GM18873 (cell line): ENCODE results near the gene RASSF1.

ENCODE experiments used
- ATAC-seq: cut with Tn5 transposase; IDR thresholded peaks from one replicate; pipeline ENCODE4 v1.9.1; 2021; ENCODE audit warnings: mild to moderate bottlenecking, moderate library complexity, moderate number of reproducible peaks; ENCODE audit not compliant: unreplicated experiment, low FRiP score

Gene RASSF1

DNA sequence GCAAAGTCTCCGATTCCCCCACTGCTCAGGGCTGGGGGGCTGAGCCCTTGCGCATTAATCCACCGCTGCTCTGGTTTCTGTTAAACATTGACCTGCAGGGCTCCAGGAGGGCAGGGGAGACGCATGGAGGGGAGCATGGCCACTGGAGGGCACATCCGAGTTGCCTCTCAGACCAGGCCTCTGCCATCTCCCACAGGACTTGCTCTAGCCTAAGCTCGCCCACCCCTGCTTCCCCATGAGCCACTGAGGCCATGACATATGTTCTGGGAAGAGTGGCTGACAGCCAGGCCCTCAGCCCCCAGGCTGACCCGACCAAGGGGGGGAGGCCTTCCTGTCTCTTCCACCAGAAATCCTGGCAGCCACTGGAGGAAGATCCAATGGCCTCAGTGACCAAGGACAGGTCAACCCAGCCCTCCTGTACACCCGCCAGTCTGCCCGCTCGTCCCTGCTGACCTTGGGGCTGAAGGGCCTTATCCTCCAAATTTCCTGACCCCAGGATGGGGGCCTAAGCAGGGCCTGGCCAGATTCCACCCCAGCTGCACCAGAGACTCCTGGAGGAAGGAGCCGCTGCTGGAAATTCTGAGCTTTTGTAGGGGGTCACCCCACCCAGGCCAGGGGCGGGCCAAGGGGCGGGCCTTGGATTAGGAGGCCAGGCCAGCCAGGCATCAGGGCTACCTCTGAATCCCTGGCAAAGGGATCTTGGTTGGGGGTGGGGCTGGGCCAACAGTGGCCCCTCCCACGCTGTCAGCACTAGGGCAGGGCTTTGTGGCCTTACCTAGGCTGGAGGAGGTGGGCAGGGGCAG, 37.4 kb downstream of the RASSF1 start, which contains the start of gene HYAL1:
Gene HYAL1, minus strand, starts transcription at position 562 of the 803 bp plus-strand sequence. CDS start 618 bp downstream, outside the sequence.
- no peak for ATAC-seq

DNA sequence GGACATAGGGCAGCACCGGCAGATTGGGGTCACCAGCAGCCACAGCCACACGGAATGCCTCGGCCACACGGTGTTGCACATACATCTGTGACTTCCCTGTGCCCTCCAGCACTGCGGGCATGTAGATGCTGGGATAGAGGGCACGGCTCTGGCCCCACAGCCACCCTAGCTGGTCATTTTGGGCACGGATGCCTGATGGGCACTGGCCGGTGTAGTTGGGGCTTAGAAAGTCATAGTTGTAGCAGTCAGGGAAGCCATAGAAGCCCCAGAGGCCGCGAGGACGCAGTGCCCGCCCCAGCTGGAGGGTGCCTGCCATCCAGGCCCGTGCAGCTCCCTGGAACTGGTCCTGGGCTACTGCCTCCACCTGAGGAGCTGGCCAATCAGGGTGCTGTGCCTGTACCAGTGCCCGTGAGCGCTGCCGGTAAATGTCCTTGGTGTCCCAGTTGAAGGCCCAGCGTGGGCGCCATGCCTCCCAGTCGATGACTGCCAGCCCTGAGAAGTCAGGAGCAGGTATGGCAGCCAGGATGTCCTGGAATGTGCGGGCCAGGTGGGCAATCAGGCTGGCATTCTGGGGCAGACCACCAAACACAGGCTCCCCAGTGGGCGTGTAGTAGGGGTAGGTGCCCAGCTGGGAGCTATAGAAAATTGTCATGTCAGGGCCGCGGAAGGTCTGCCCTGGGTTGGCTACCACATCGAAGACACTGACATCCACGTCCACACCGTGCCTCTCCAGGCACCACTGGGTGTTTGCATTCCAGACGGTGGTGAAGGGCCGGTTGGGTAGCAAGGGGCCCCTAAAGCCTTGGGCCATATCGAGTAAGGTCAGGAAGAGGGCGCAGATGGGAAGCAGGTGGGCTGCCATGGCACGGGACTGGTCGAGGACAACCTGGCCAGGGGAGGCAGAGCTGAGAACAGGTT, 38.3 kb downstream of the RASSF1 start:
- no peak for ATAC-seq

DNA sequence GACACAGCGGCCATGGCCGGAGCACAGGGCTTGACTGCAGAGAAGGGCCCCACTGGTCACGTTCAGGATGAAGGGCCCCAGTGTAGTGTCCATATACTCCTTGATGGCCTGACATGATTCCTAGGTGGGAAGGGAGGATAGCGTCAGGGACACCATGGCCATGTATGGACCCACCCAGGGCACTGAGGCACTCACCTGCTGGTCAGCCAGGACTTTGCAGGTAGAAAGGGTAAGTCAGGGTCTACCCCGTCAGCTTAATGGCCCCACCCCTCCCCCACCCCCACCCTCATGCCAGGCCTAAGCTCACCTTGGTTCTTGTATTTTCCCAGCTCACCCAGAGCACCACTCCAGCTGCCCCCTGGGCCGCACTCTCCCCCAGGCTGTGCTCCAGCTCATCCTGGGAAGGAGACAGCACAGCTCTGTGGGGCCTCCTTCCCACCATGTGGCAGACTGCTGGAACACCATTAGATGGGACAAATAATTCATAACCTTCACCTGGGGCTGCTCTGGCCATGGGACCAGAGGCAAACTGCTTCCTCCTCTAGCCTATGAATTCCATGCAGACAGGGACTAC, 39.9 kb downstream of the RASSF1 start:
- no peak for ATAC-seq

DNA sequence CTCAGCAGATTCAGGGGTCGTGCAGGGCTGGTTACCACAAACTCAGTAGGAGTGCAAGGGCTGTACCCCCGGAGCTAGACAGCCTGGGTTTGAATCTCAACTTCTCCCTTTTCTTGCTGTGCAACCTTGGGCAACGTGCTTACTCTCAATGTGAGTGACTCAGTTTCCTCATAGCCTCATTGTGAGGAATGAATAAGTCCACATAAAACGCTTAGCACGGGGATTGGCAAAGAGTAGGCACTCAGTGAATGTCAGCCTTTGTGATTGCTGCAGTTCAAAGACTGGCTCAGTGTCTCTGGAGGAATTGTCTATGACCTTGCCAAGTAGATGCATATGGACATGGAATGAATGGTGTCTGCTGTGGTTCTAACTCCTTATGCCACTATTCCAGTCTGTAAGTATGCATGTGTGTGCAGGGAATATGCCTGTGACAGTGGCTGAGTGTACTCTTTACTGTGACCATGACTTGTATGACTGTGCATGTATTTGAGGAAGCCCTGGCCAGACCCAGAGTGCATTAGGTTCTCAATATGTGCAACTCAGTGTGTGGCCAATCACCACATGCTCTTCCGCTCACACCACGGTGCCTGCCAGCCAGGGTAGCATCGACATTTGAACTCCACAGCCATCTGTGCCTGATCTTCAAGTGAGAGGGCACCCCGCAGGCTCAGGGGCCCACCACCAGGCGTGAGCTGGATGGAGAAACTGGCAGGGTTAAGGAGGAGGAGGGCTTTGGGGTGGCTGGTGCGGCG, 40.5 kb downstream of the RASSF1 start:
- ATAC-seq: no peak

DNA sequence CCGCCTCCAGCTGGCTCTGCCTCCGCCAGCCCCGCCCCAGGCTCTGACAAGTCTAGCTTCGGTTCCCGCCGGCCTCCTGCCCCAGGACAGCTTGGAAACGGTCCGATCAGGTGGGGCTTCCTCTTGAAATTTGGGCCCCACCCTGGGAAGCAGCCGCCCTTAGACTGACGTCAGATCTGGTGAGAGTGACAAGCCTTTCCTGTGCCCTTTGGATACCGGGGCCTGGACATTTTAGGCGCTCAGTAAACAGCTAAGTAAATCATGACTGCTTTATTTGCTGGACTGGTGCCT, 41.1 kb downstream of the RASSF1 start:
- ATAC-seq: no peak

DNA sequence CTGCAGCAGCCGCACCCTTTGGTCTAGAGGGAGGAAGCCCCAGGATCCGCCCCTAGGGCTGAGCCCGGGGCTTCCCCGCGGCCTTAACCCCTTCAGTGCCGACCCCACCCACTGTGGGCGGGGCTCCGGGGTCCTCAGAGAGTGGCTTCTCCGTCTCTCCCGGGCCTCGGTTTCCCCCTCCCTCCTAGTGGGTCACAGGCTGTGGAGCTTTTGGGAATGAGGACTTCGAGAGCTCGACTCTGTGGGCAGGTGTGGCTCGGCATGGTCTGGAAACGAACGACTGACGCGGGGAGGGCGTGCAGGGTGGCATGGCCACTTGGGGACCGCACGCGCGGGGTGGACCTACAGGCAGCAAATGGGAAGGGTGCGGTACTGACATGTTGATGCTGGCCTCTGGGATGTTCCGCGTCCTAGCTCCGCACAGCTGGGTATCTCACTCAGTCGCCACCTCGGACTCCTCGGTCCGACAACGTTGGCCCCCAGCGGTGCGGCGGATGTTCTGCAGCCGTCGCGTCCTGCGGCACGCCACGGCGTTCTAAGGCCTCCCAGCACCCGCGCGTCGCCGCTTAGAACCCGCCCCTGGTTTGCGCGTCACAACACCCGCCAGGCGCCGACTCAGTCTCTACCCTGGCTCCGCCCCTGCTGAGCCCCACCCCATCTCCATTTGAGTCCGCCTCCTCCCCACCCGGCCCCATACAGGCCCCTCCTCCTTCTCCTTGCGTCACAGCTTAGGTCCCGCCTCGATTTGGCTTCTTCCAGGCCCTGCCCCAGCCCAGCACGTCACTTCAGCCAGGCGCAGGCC, 41.6 kb downstream of the RASSF1 start, which contains the start of the genes HYAL3 and NAA80:
Gene HYAL3, minus strand, starts transcription at position 570 of the 802 bp plus-strand sequence. CDS start 3,803 bp downstream, outside the sequence.
Gene NAA80, minus strand, starts transcription at position 570 of the 802 bp plus-strand sequence. CDS start 1,942 bp downstream, outside the sequence.
- ATAC-seq: peak; percentile 73

DNA sequence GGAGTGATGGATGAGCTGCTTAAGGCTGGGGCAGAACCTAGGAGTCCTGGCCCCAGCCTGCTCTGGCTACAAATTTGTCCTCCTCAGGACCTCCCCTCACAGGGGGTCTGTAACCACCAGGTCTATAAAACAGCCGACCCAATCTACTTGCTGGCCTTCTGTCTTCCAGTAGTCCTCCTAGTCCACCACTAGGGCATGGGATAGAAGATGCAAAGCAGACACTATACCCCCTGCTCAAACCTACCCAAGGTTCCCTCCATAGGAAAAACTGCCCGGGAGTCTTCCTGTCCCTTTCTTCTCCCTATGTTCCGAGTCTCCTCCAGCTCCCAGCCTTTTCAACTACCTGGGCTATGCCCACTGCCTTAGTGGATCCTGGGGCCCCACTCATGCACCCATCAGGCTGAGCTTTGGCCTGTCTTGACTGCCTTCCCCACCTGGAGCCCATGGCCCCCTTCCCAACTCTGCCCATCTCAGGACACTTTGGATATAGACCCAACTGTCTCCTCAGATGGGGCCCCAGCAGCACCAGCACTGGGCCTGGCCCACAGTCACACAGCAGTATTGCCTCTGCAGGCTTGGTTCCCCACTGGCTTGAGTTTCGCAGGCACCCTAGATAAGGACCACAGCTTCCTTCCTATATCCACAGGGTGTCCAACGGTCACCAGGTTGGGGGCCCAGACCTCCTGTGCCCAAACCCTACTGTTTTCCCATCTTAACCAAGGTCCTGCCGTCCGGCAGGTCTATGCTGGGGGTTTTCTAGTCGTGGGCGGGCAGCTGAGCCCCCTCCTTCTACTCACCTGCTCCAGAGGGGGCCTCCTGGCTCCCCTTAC, 42.5 kb downstream of the RASSF1 start:
- no peak for ATAC-seq

DNA sequence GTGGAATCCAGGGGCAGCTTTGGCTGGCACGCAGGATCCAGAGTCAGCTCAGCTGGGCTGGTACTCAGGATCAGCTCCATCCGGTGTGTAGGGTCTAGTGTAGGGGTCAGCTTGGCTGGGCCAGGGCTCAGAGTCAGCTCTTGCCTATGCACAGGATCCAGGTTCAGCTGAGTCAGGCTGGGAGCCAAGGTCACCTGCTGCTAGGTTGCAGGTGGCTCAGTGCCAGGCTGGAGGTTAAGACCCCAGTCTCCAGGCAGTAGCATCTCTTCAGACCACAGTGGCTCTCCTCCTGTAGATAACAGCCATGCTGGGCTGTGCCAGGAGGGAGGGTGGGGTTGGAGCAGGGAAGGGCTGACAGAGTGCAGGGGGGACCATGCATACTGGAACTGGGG, 43.3 kb downstream of the RASSF1 start:
- no peak for ATAC-seq

DNA sequence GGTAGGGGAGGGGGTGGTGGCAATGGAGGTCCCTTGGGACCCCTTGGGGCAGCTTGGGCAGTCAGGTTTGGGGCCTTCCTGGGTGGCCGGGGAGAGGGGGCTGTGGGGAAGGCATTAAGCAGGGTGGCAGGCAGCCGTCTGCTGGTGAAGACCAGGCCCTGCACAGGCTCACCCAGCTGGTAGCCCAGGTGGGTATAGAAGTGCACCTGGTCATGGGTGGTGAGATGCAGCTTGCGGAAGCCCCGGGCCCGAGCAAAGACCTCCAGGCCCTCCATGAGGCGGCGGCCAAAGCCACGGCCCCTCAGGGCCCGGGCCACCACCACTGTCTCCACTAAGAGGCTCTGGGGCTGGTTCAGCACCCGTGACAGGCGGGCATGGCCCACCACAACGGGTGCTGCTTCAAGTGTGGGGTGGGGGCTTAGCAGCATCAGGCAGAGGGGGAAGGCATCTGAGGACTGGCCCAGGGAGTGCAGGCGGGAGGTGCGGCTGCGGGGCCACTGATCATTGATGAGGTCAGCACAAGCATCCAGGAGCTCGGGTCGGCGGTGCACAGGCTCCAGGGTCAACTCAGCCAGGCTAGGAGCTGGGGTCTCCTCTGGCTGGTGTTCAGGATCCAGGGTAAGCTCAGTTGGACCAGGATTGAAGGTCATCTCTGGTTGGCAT, 43.8 kb downstream of the RASSF1 start:
- ATAC-seq: no peak

DNA sequence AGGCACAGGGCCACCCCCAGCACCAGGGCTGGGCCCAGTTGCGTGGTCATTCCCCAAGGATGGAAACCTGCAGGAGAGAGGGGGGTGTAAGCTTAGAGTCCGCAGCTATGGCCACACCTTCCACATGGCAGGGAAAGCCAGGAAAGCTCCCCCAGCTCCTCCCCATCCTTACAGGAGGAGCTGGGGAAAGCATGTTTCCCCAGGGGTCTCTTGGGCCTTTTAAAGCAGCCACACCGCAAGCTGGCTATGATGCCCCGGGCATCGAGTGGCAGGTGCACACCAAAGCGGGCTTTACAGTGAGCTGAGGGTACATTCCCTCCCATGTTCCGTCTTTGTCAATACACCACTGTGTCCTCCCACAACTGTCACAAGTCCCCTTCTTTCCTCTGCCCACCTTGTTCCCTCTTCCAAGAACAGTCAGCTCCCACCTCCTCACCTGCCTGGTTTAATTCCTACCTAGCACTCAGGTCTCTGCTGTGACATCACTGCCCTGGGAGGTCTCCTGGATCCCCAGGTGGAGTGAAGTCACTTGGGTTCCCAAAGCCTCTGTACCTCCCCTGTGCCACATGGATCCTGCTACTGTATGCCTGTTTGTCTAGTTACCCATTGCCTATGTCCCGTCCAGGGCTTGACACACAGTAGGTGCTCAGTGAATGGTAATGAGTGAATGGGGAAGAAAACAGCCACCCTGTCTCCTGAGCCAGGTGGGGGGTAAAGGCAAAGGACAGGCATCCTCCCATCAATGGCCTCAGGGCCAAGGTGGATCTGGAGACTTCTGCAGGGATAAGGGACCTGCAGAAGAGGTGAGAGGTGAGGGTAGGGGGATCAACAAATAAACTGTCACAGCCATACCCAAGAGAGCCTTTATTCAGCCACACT, 44.8 kb downstream of the RASSF1 start:
- ATAC-seq: no peak

DNA sequence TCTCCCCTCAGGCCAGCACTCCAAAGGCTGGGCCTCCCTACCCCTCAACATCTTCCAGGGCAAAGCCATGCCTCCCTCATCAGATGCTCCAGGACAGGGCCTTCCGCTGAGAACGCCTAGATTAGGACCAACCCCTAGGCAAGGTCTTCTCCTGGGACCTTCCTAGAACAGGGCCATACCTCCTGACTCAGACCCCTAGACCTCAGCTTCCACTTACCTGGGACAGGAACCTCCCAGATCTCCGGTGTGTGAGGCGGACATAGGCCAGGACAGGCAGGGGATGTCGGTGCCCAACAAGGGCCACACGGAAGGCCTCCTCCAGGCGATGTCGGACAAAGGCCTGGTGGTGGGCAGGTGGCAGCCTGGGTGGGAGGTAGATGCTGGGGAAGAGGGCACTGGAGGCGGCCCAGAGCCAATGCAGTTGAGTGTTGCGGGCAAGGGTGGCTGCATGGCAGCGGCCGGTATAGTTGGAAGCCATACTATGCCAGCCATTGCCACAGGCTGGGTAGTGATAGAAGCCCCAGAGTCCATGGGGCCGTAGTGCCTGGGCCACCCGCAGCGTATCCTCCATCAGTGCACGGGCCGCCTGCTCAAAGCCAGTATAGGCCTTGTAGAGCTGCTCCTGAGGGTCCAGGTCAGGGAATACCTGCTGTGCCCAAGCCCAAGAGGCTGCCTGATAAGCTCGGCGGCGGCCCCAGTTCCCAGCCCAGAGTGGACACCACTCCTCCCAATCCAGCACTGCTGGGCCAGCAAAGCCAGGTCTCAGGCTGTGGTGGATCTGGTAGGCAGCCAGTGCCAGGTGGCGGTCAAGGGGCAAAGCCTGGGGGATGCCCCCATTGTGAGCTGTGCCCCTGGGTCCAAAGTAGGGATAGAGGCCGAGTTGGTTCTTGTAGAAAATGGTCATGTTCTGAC, 45.9 kb downstream of the RASSF1 start:
- no peak for ATAC-seq

DNA sequence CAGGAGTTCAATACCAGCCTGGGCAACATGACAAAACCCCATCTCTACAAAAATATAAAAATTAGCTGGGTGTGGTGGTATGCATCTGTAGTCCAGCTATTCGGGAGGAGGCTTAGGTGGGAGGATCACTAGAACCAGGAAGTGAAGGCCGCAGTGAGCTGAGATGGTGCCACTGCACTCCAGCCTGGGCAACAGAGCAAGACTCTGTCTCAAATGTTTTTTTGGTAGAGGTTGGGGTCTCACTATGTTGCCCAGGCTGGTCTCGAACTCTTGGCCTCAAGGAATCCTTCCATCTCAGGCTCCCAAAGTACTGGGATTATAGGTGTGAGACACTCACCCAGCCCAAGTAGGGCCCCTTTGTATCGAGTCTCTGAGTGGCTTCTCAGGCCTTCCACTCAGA, 46.5 kb downstream of the RASSF1 start:
- no peak for ATAC-seq

DNA sequence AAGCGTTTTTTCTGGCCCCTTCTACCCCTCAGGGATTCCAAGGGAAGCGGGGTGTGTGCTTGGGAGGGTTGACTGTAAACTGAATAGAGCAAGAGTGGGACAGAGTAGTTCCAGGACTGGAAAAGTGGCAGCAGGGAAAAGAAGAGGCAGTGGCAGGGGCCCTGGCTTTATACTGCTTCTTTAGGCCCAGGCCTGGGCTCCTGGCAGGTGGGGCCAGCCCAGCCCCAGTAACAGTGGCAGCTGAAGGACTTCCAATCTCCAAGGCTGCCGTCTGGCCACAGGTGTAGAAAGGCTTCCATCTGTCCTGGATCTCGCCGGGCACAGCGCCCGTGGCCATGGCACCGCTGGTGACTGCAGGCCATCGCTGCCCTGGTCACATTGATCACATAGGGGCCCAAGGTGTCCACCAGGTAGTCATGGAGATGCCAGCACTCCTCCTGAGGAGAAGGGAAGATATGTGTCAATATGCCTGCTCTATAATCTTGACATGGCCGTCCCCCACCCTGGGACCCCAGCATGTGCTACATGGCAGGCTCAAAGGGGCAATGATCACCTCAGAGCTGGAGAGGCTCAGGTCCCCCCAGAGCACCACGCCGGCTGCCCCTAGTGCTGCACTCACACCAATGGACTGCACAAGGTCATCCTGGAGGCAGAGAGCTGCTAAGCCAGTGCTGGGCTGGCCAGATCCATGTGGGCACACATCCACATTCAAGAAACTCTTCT, 47.4 kb downstream of the RASSF1 start:
- no peak for ATAC-seq

DNA sequence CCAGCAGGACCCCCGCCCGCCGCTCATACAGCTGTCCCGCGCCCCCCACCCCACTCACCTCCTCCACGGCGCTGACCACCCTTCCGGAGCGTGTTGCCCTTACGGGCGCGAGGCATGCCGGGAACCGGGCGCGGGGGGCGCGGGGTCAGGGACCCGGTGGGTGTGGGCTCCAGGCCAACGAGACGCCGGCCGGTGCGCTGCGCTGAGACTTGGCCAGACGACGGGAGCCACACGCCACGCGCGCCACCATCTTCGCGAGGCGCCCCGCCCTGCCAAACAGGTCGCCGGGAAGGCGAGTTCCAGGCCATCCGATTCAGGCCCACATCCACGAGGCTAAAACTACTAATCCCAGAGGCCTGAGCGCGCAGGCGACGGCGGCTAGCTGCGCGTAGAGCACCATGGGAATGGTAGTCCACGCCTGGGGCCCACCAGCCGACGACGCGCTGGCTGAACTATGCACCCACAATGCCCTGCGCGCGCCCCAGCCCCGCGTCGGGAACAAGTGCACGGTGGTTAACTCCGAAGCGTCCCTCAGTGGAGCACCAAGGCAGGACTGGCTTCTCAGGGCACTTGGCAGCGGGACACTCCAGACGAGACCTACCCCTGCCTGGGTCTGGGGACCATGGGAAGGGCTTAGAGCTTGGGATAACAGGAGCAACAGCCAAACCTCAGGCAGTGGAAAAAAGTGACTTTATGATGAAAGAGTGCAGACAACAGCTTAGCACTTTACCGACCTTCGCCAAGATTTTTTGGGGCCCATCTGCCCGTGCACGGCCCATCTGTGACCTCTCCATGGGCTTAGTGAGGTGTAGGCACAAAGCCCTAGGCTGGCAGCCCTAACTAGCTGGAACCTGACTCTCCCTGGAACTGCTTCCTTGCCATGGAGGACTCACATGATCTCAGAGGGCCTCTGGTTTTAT, 48.2 kb downstream of the RASSF1 start, which contains the start of gene IFRD2:
Gene IFRD2, minus strand, starts transcription at position 271 of the 920 bp plus-strand sequence. Its CDS starts 155 bp downstream, at position 116.
- peak; percentile 86 for ATAC-seq
